Trophoblast cell (in vitro differentiated cells and primary cell): ENCODE data around the gene MLLT6.

ENCODE experiments used
- DNase-seq, 2 donors: peaks; one replicate each; pipeline ENCODE4 v3.0.0-alpha.2; 2016
- H2AFZ ChIP-seq: 2 replicates; pipeline ENCODE4 v1.6.1; 2013; ENCODE audit warnings: low read length, moderate library complexity, mild to moderate bottlenecking; ENCODE audit not compliant: insufficient read depth, poor library complexity
- H2AK5ac ChIP-seq: 2 replicates; pipeline ENCODE4 v1.6.1; 2013; ENCODE audit warnings: mild to moderate bottlenecking, low read length
- H2BK120ac ChIP-seq: 2 replicates; pipeline ENCODE4 v1.6.1; 2013; ENCODE audit warnings: low read length, mild to moderate bottlenecking, moderate library complexity; ENCODE audit not compliant: insufficient read depth, poor library complexity
- H2BK12ac ChIP-seq: 2 replicates; pipeline ENCODE4 v1.6.1; 2013; ENCODE audit warnings: mild to moderate bottlenecking, low read length, moderate library complexity
- H2BK5ac ChIP-seq: 2 replicates; pipeline ENCODE4 v1.6.1; 2013; ENCODE audit warnings: low read length, low read depth, moderate library complexity, mild to moderate bottlenecking; ENCODE audit not compliant: poor library complexity
- H3K14ac ChIP-seq: 2 replicates; pipeline ENCODE4 v1.6.1; 2013; ENCODE audit warnings: mild to moderate bottlenecking, low read length
- H3K18ac ChIP-seq: 2 replicates; pipeline ENCODE4 v1.6.1; 2013; ENCODE audit warnings: mild to moderate bottlenecking, low read length
- H3K23ac ChIP-seq: 2 replicates; pipeline ENCODE4 v1.6.1; 2013; ENCODE audit warnings: low read length
- H3K27ac ChIP-seq: 2 replicates; pipeline ENCODE4 v1.5.1; 2013; ENCODE audit warnings: low read depth, mild to moderate bottlenecking, inconsistent platforms, low read length, moderate library complexity
- H3K27me3 ChIP-seq: 2 replicates; pipeline ENCODE4 v1.6.1; 2013; ENCODE audit warnings: inconsistent platforms, mild to moderate bottlenecking, low read length, moderate library complexity; ENCODE audit not compliant: insufficient read depth
- H3K36me3 ChIP-seq, 2 experiments: 1 replicate in 1 of 2; 2 replicates in 1 of 2; pipeline ENCODE4 v1.6.1; 2013; ENCODE audit warnings: low read length in 2 of 2, mild to moderate bottlenecking in 2 of 2, moderate library complexity in 1 of 2; ENCODE audit not compliant: insufficient read depth in 2 of 2, control insufficient read depth in 1 of 2
- H3K4ac ChIP-seq: 2 replicates; pipeline ENCODE4 v1.6.1; 2013; ENCODE audit warnings: low read depth, mild to moderate bottlenecking, low read length, moderate library complexity
- H3K4me1 ChIP-seq, 2 experiments: 1 replicate in 1 of 2; 2 replicates in 1 of 2; pipeline ENCODE4 v1.6.1; 2013; ENCODE audit warnings: low read length in 2 of 2, mild to moderate bottlenecking in 2 of 2, moderate library complexity in 1 of 2; ENCODE audit not compliant: insufficient read depth in 2 of 2, control insufficient read depth in 1 of 2
- H3K4me2 ChIP-seq: 2 replicates; pipeline ENCODE4 v1.6.1; 2013; ENCODE audit warnings: inconsistent platforms, mild to moderate bottlenecking, low read length, moderate library complexity
- H3K4me3 ChIP-seq: 2 replicates; pipeline ENCODE4 v1.5.1; 2013; ENCODE audit warnings: mild to moderate bottlenecking, low read depth, low read length, inconsistent platforms
- H3K79me1 ChIP-seq: one replicate; pipeline ENCODE4 v1.6.1; 2013; ENCODE audit warnings: low read length
- H3K79me2 ChIP-seq: 2 replicates; pipeline ENCODE4 v1.6.1; 2013; ENCODE audit warnings: low read length, mild to moderate bottlenecking; ENCODE audit not compliant: control insufficient read depth, insufficient read depth, poor library complexity
- H3K9ac ChIP-seq: 2 replicates; pipeline ENCODE4 v1.6.1; 2013; ENCODE audit warnings: mild to moderate bottlenecking, low read length
- H3K9me3 ChIP-seq: 2 replicates; pipeline ENCODE4 v1.6.1; 2013; ENCODE audit warnings: low read depth, mild to moderate bottlenecking, control low read depth, inconsistent platforms, low read length; ENCODE audit not compliant: insufficient read depth
- H4K12ac ChIP-seq: 2 replicates; pipeline ENCODE4 v1.6.1; 2013; ENCODE audit warnings: low read depth, mild to moderate bottlenecking, low read length, moderate library complexity
- H4K8ac ChIP-seq: 2 replicates; pipeline ENCODE4 v1.6.1; 2013; ENCODE audit warnings: low read depth, mild to moderate bottlenecking, low read length, moderate library complexity
- H4K91ac ChIP-seq: one replicate; pipeline ENCODE4 v1.6.1; 2013; ENCODE audit warnings: low read depth, mild to moderate bottlenecking, low read length, moderate library complexity
- WGBS: extraction: QIAGEN DNeasy Blood & Tissue Kit; methylation state at CpG from one replicate; pipeline ENCODE4 v1.1.7; 2013; ENCODE audit warnings: missing lambda C conversion rate; ENCODE audit not compliant: insufficient read length, insufficient coverage; ENCODE audit errors: extremely low coverage; 5-methylcytosine and 5-hydroxymethylcytosine counted together

The MLLT6 gene

GRCh38 chr17:38730526-38731379 lies 25.7 kb downstream of the MLLT6 start:
- Histone ChIP-seq H3K4me3 (peak overlapping the region; percentile 73), H2BK120ac (peak overlapping the region; percentile 21), H4K8ac (peak overlapping the region; percentile 76)

GRCh38 chr17:38731526-38732294 lies 26.6 kb downstream of the MLLT6 start:
- Histone ChIP-seq H3K4ac (no peak overlapping the region), H3K9ac (no peak overlapping the region), H2BK120ac (no peak overlapping the region), H3K9me3 (no peaks in the 10 kb centered on the region), H4K8ac (no peak overlapping the region), H2BK5ac (no peak overlapping the region), H3K14ac (no peak overlapping the region), H3K79me2 (peaks cover 6% of the 10 kb centered on the region), H4K91ac (no peak overlapping the region), H3K27me3 (no peaks in the 10 kb centered on the region), H3K27ac (no peak overlapping the region), H2BK12ac (no peak overlapping the region), H3K18ac (no peak overlapping the region), H2AFZ (no peak overlapping the region), H3K23ac (no peak overlapping the region), H3K4me2 (no peak overlapping the region), H3K79me1 (peaks cover 8% of the 10 kb centered on the region), H3K4me3 (no peak overlapping the region), H3K4me1 (peaks cover 0 to 9% of the 10 kb centered on the region in 2 experiments), H2AK5ac (no peak overlapping the region), H4K12ac (no peak overlapping the region), H3K36me3 (peaks cover 32 to 34% of the 10 kb centered on the region in 2 experiments)
- no CpG with 5 or more reads among the region's 8 CpGs for WGBS
- DNase-seq = no peak

More at GRCh38 chr17:38730526-38731379, 25.7 kb downstream of the MLLT6 start:
- H3K23ac ChIP-seq = no peak overlapping the region
- peak overlapping the region; percentile 62 for H4K12ac ChIP-seq
- peak overlapping the region; percentile 63 for H3K27ac ChIP-seq
- peaks cover 24 to 28% of the 10 kb centered on the region in 2 experiments for H3K36me3 ChIP-seq
- peak overlapping the region; percentile 44 for H3K9ac ChIP-seq
- peak in 1 of 2 donors; percentile 42 for DNase-seq
- no CpG with 5 or more reads among the region's 27 CpGs for WGBS
- peaks cover 8% of the 10 kb centered on the region for H3K79me1 ChIP-seq
- peaks cover 0 to 9% of the 10 kb centered on the region in 2 experiments for H3K4me1 ChIP-seq
- H3K9me3 ChIP-seq = no peaks in the 10 kb centered on the region
- H3K18ac ChIP-seq = peak overlapping the region; percentile 44
- no peak overlapping the region for H2BK12ac ChIP-seq
- peak overlapping the region; percentile 30 for H3K14ac ChIP-seq
- peak overlapping the region; percentile 20 for H2AFZ ChIP-seq
- H2BK5ac ChIP-seq = peak overlapping the region; percentile 16
- H3K79me2 ChIP-seq = peaks cover 6% of the 10 kb centered on the region
- H3K4me2 ChIP-seq = peak overlapping the region; percentile 97
- peak overlapping the region; percentile 31 for H3K4ac ChIP-seq
- H2AK5ac ChIP-seq = peak overlapping the region; percentile 4
- no peaks in the 10 kb centered on the region for H3K27me3 ChIP-seq
- peak overlapping the region; percentile 76 for H4K91ac ChIP-seq

GRCh38 chr17:38732376-38733281 lies 27.6 kb downstream of the MLLT6 start:
- Histone ChIP-seq H3K23ac (no peak overlapping the region), H3K36me3 (peaks cover 38 to 40% of the 10 kb centered on the region in 2 experiments), H3K4me2 (no peak overlapping the region), H4K91ac (no peak overlapping the region), H3K14ac (no peak overlapping the region), H3K27ac (no peak overlapping the region), H3K79me2 (peaks cover 6% of the 10 kb centered on the region), H3K4ac (no peak overlapping the region), H3K79me1 (peaks cover 8% of the 10 kb centered on the region), H3K9ac (no peak overlapping the region), H2BK12ac (no peak overlapping the region), H4K8ac (no peak overlapping the region), H2AK5ac (no peak overlapping the region), H2BK5ac (no peak overlapping the region), H3K4me3 (no peak overlapping the region), H3K9me3 (no peaks in the 10 kb centered on the region), H3K4me1 (peaks cover 0 to 9% of the 10 kb centered on the region in 2 experiments), H2BK120ac (no peak overlapping the region), H3K18ac (no peak overlapping the region), H2AFZ (no peak overlapping the region), H4K12ac (no peak overlapping the region), H3K27me3 (no peaks in the 10 kb centered on the region)
- no peak for DNase-seq
- WGBS = no CpG with 5 or more reads among the region's 7 CpGs
